Astrocyte of the cerebellum (primary cell): ENCODE data around the gene PRKAG3.

ENCODE experiments used
- DNase-seq: peaks from one replicate; pipeline ENCODE4 v3.0.0-alpha.2; 2011; ENCODE audit warnings: low read depth
- H3K4me3 ChIP-seq: 2 replicates; pipeline ENCODE4 v1.5.1; 2011; ENCODE audit warnings: mild to moderate bottlenecking, low read depth, low read length, moderate library complexity
- CTCF ChIP-seq: IDR thresholded peaks from 2 replicates; pipeline ENCODE4 v1.5.1; 2012; ENCODE audit warnings: low read length, low read depth, moderate library complexity, mild to moderate bottlenecking; ENCODE audit errors: missing control alignments
- in situ Hi-C: cut with HindIII; loops from 2 replicates; pipeline ENCODE4 v1.10.0; 2017; ENCODE audit warnings: low sequenced_read_pairs

PRKAG3 gene

DNA sequence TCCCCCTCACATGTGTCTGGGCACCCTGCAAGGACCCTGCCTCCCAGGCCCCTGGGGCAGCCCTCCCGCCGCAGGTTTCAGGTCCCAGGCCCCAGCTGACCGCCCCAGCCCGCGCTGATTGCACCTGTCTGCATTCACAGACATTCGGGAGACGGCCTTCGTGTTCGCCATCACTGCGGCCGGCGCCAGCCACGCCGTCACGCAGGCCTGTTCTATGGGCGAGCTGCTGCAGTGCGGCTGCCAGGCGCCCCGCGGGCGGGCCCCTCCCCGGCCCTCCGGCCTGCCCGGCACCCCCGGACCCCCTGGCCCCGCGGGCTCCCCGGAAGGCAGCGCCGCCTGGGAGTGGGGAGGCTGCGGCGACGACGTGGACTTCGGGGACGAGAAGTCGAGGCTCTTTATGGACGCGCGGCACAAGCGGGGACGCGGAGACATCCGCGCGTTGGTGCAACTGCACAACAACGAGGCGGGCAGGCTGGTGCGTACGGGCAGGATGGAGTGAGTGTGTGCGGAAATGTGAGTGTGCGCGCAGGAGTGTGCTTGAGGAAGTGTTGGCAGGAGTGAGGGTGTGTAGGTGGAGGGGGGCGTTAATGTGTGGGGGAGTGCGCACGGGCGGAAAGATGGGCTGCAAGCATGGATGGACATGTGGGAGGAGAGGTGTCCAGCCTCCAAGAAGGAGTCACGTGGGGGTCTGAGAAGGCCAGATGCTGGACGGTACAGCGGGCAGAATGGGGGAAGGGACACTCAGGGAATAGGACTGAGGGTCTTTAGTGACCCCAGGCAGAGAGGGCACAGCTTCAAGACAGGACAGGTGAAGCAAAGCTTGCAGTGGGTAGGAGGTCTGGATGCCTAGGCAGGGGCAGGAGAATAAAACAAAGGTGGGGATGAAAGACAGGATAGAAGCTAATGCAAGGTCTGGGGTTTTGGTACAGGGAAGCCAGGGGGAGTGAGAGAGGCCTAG, 40.0 kb upstream of the PRKAG3 start:
- no peak for DNase-seq
- in situ Hi-C loops: loop anchor here (5.0 kb wide), 1 partner anchor 49 kb away; no protein-coding TSS in a partner anchor
- no peak overlapping the region for H3K4me3 ChIP-seq
- TF ChIP-seq CTCF: no peak

GRCh38 chr2:218870984-218871344, 39.4 kb upstream of the PRKAG3 start:
- in situ Hi-C loops: loop anchor here (5.0 kb wide), 1 partner anchor 49 kb away; no protein-coding TSS in a partner anchor
- no peak for TF ChIP-seq CTCF
- H3K4me3 ChIP-seq: no peak overlapping the region
- DNase-seq: no peak

DNA sequence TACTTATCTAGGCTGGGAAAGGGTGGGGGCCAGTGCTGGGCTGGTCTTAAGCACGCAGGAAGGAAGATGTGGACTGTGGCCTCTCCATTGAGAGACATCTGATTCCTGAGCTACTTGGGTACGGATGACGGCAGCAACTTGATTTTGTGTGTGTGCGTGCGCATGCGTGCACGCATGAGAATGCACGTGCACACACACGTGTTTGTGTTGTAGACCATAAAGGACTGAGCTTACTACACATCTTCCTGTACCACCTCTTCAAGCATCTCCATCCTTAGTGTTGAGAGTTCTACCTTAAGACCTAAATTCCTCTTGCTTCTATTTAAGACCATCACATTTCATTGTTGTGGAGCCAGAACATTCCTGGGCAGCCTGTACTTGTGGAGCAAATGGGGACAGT, 37.5 kb upstream of the PRKAG3 start:
- no peak overlapping the region for H3K4me3 ChIP-seq
- no peak for DNase-seq
- TF ChIP-seq CTCF: no peak
- in situ Hi-C loops: no loop called here

DNA sequence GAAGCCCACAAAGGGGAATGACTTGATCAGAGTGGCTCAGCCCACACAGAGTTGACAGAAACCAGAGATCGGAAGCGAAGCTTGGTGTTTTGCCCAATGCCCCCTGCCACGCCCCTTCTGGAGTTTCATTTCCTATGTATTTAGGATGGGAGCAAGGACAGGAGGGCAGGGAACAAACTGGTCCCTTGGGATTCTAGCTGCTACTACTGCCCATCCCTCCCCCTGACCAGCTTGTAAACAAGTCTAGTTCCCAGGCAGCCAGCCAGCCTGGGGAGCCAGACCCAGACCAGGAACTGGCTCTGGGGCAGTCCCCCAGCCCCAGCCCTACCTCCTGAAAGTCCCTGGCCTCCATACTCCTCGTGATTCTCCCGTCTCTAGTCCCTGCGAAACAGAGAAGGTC, 36.3 kb upstream of the PRKAG3 start:
- TF ChIP-seq CTCF: no peak
- in situ Hi-C loops: no loop called here
- no peak for DNase-seq
- no peak overlapping the region for H3K4me3 ChIP-seq

- no peak overlapping the region for H3K4me3 ChIP-seq
- in situ Hi-C loops: no loop called here
- TF ChIP-seq CTCF: no peak
- DNase-seq: no peak
Observed at GRCh38 chr2:218865999-218866398, 34.4 kb upstream of the PRKAG3 start.

DNA sequence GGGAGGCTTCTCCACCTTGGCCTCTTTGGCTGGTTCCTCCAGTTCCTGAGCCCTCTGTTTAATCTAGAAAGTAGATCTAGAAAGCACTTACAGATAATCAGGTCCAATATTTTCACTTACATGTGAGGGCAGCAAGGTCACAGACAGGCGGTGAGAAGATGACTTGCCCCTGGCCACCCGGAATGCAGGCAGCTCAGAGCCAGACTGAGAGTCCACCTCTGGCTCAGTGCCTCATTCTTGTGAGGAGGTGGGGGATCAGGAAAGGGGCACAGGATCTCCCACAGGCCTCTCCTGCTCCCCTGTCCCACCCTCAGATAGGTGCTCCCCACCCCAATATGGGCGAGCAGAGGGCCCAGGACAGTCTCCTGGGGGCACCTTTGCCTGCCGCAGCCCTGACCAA, 33.8 kb upstream of the PRKAG3 start:
- TF ChIP-seq CTCF: no peak
- in situ Hi-C loops: no loop called here
- no peak overlapping the region for H3K4me3 ChIP-seq
- no peak for DNase-seq
